ENCODE measurements around the gene RNU6-9.
"Not testable (repeated sequence)": the region's sequence is repeated elsewhere in the genome, so short reads cannot be mapped to it uniquely, and the experiment has no call there.

The RNU6-9 gene

GRCh38 chr19:892894-893689 lies at the start of gene RNU6-9, which contains the start of gene MED16:
TSS of gene RNU6-9 (plus strand) at chr19:893484.
TSS of gene MED16 (minus strand) at chr19:893187. CDS start at chr19:891131, 2,056 bp downstream.
- peak; percentile 88 for DNase-seq

- no peak for DNase-seq
Measured at GRCh38 chr19:843836-844545, 49.3 kb upstream of the RNU6-9 start.

GRCh38 chr19:844546-844971 lies 48.7 kb upstream of the RNU6-9 start:
- no peak for DNase-seq

- DNase-seq, result no peak
Measured at GRCh38 chr19:845707-846521, 47.4 kb upstream of the RNU6-9 start.

GRCh38 chr19:848386-848921 lies 44.8 kb upstream of the RNU6-9 start:
- no peak for DNase-seq

- DNase-seq, result not testable (repeated sequence)
Measured at GRCh38 chr19:849195-849594, 44.1 kb upstream of the RNU6-9 start.

- DNase-seq, result no peak
Measured at GRCh38 chr19:850221-850978, 42.9 kb upstream of the RNU6-9 start.

- DNase-seq, result no peak
Measured at GRCh38 chr19:850979-851335, 42.3 kb upstream of the RNU6-9 start.

GRCh38 chr19:852136-853013 lies 40.9 kb upstream of the RNU6-9 start, which contains the start of gene ELANE:
TSS of gene ELANE (plus strand) at chr19:852303. CDS start at chr19:852329, 26 bp downstream.
- no peak for DNase-seq

GRCh38 chr19:853014-853585 lies 40.2 kb upstream of the RNU6-9 start:
- DNase-seq, result no peak

GRCh38 chr19:853614-854220 lies 39.6 kb upstream of the RNU6-9 start:
- not testable (repeated sequence) for DNase-seq

GRCh38 chr19:854549-854948 lies 38.7 kb upstream of the RNU6-9 start:
- no peak for DNase-seq

- DNase-seq, result no peak
Measured at GRCh38 chr19:855142-855541, 38.1 kb upstream of the RNU6-9 start.

GRCh38 chr19:855566-856120 lies 37.6 kb upstream of the RNU6-9 start:
- no peak for DNase-seq

GRCh38 chr19:858284-858683 lies 35.0 kb upstream of the RNU6-9 start:
- no peak for DNase-seq

- DNase-seq, result no peak
Measured at GRCh38 chr19:858868-859843, 34.1 kb upstream of the RNU6-9 start, which contains the start of gene CFD. TSS of gene CFD (plus strand) at chr19:859664. CDS start at chr19:859690, 26 bp downstream.

GRCh38 chr19:861141-861755 lies 32.0 kb upstream of the RNU6-9 start:
- no peak for DNase-seq

All from activated CD4-positive, CD25-positive, alpha-beta regulatory T cell treated with anti-CD3 and anti-CD28 coated beads, Interleukin-2, amount 50 U/mL, for 72 hours (primary cell).